Central memory CD4-positive, alpha-beta T cell (primary cell): ENCODE measurements around the gene SGTA.

ENCODE experiments used
- DNase-seq: peaks from one replicate; pipeline ENCODE4 v3.0.0; 2022

Gene SGTA

DNA sequence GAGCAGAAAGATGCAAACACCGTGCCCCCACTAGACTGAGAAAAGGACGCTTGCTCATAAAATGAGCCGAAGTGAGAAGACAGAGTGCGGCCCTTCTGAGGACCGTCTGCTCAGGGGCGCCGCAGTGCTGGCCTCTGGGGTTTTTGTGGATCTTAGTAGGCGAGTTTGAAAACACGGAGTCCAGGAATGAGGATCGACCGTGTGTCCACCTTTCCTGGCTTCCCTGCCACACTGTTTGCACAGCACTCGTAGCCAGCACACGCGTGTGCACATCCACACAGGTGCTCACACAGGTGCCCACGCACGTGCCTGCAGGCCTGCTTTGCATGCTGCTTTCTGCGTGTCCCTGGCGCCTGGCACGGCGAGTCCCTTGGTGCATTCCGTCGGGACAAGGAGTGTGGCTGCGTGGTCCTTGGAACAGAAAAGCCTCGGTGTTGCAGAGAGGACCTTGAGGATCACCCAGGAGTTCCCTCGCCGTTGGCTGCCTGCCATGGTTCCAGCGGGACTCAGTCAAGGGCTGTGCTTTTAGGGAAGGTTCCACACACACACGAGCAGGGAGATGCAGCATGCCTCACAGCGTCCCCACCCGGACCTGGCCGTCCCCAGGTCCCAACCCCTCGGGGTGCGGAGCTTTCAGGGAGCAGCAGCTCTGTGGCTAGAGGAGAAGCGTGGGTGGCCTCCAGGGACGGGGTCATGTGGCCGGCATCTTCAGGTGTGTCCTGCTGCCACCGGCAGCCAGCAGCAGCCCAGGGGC is 26.5 kb upstream of the SGTA start:
- DNase-seq = no peak

DNA sequence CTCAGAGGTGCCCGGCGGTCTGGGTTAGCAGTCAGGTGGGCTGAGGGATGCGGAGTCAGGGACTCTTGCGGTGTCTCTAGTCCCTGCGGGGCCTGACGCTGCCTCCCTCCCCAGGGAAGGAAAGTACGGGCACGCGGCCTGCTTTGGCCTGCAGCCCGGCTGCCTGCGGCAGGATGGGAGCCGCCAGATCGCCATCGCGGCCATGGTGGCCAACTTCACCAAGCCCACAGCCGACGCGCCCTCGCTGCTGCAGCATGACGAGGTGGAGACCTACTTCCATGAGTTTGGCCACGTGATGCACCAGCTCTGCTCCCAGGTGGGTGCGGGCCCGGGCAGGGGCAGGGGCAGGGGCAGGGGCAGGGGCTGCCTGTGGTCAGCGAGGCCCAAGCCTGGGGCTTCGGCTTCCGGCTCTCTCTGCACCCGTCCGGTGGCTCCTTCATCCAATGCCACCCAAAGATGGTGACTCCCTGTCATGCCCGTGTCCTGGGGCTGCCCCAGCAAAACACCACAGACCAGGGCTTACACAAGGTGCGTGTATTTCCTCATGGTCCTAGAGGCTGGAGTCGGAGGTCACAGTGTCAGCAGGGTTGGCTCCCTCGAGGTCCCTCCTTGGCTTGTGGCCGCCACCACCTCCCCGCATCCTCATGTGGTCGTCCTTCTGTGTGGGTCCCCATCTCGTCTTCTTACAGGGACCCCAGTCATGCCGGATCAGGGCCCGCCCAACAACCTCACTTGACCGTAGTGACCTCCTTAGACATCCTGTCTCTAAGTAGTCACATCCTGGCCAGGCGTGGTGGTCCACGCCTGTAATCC is 25.3 kb upstream of the SGTA start:
- DNase-seq = no peak

DNA sequence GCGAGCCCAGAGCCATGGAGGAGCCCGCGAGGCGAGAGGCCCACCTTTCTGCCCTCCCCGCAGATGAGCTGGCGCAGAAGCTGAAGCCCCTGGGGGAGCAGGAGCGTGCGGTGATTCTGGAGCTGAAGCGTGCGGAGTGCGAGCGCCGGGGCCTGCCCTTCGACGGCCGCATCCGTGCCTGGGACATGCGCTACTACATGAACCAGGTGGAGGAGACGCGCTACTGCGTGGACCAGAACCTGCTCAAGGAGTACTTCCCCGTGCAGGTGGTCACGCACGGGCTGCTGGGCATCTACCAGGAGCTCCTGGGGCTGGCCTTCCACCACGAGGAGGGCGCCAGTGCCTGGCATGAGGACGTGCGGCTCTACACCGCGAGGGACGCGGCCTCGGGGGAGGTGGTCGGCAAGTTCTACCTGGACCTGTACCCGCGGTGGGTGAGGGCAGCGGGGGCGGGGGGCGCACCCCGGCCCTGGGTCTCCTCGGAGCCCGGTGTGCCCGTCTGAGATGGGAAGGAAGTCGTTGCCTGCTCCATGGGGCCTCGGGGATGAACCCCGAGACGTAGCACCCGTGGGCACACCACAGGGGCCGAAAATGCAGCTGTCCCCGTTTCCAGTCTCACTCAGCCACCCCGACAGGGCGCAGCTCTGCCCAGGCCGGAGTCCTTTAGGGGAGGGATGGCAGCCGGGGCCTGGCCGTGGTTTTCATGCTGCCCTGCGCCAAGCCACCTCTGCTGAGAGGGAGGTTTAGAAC is 24.5 kb upstream of the SGTA start:
- DNase-seq = no peak

DNA sequence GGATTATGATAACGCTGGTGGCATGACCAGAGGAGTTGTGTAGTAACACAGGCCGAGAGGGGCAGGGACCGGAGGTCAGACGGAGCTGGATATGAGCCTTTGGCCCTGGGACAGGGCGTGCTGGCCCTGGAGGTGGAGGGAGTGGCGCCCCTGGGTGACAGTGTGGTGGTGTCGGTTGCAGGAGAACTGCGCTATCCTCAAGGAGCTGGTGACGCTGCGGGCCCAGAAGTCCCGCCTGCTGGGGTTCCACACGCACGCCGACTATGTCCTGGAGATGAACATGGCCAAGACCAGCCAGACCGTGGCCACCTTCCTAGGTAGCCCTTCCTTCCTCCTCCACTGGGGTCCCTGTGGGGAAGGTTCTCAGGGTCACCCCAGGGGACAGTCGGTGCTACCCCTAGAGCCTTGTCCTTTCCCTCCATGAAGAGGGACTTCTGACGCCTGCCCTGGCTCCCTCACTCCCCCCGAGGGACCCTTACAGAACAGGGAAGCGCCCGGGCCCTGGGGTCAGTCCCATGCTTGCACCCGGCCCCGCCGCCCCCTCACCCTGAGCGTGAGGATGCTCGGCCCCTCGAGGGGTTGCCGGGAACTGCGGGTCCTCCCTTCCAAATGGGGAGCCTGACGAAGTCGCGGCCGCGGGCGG is 23.8 kb upstream of the SGTA start:
- no peak for DNase-seq

DNA sequence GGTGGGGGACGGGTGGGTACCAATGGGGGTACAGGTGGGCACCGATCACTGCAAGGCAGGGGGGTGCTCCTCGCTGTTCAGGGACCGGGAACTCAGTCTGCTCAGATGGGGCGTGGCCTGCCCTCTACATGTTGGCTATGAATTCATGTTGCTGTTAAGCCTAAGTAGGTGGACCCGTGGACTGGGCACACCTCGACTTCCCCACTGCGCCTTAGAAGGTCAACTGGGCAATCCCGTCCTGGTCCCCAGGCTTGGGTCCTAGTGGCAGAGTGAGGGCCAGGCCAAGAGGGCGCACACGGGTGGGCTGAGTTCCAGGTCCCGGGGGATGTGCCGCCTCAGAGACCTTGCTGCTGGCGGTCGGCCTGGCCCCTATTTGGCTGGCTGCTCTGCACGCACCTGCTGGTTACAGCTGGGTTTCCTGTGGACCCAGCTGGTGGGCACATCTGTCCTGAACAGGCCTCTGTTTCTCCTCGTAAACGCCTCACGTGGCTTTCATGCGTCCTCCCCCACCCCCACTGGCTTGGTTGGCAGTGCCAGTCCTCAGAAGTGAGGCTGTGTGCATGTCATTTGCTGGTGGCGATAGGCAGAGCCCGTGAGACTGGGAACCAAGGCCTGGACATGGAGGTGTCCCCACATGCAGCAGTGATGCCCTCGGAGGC is 23.0 kb upstream of the SGTA start:
- DNase-seq = no peak

DNA sequence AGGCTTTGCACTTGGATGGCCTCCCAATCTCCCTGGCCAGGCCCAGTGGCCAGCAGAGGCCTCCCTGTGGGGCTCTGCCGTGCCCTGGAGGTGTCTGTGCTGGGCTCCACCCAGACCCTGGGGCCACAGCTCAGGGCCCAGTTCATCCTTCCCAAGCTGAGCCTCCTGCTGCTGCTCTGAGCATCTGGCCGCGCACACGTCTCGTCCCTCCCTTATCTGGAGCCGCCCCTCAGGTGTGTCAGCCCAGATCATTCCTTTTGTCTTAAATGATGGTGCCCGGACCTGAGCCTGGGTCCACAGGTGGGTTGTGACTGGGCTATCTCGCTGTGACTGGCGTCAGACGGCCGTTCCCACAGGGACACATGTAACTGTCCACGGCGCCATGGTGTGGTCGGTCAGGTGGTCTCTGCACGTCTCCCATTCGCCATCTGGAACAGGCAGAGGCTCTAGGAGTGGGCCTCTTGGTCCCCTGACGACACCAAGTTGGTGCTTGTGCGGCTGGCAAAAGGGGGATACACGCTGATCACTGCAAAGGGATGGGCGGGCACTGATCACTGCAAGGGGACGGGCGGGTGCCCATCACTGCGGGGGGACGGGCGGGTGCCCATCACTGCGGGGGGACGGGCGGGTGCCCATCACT is 22.3 kb upstream of the SGTA start:
- no peak for DNase-seq

DNA sequence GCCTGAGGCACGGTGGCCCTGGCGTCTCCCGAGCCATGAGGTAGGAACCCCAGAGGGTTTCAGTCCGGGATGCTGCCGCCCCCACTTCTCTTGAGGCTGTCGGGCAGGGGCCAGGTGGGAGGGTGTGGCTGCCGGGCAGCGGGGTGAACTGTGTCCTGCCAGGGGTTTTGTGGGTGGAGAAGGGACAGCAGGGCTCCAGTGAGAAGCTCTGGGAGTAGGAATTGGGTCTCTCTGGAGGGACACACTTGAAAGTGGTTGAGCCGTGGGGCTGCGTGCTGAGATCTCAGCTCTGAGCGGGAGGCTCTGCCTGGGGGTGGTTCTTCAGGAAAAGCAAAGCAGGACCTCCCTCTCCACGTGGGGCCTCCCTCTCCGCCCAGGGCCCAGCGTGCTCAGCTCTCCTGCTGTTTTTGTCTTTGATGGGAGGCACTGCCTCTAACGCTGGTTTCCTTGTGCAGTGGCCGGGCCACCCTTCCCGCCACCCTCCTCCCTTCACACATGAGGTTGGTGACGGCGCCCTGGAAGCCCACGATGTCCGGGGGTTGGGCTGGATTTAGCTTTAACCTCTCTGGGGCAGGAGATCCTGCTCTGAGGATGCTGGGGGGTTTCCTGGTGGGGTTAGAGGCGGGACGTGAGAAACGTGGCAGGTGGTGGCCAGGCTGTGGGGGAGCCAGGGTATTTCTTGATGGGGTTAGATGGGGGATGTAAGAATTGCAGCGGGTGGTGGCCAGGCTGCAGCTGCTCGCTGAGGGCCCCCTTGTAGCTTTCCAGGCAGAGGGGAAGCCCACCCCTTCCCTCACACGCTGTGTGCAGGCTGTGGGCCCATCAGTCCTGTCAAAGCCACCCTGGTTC is 21.3 kb upstream of the SGTA start:
- no peak for DNase-seq

DNA sequence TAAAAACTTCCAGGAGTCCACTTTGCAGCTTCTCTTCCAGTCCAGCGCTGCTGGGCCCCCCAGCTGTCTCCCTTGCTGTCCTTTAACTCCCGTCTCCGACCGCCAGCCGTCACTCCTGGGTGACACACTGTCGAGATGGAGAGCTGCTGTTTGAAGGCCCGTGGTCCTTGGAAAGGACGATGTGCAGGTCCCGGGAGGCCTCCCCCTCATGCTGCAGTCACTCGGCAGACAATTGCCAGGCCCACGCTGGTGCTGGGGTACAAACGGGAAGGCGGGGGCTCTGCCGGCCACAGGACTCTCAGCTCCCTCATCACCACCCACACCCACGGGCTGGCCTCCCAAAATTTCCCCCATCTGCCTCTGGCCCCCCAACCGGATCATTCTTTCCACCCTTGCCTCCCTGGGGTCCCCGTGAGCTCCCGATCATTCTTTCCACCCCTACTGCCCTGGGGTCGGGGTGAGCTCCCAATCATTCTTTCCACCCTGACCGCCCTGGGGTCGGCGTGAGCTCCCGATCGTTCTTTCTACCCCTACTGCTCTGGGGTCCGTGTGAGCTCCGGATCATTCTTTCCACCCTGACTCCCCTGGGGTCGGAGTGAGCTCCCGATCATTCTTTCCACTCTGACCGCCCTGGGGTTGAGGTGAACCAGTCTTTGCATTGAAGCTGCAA is 20.5 kb upstream of the SGTA start:
- no peak for DNase-seq

DNA sequence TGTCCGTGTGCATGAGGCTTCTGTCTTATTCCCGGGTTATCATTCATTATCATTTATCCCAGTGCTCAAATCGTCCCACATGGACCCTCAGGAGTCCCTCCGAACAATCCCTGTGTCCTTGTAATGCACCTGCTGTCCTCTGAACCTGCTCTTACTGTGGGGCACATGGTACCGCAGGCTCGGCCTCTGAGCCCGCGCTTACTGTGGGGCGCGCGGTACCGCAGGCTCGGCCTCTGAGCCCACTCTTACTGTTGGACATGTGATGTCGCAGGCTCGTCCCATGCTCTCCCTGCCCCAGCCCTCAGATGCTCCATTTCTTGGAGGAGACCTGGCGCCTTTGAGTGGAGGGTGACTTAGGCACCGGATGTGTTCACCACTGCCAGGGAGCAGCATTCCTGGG is 19.8 kb upstream of the SGTA start:
- no peak for DNase-seq

DNA sequence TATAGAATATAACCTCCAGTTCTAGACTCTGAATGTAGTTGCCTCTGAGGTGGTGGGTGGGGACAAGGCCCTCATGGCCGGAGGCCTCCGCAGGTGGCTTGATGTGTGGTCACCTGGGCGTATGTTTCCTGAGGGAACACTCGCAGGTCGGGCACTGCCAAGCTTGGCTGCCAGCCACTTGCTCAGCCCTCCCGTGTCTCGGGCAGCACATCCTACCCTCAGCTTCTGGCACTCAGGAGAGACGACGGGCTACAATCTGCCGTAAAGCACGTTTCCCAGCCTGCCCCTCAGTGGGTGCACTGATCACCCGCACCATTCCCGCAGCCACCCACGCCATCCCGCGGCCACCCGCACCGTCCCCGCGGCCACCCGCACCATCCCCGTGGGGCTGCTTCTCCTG is 17.4 kb upstream of the SGTA start:
- DNase-seq = no peak

DNA sequence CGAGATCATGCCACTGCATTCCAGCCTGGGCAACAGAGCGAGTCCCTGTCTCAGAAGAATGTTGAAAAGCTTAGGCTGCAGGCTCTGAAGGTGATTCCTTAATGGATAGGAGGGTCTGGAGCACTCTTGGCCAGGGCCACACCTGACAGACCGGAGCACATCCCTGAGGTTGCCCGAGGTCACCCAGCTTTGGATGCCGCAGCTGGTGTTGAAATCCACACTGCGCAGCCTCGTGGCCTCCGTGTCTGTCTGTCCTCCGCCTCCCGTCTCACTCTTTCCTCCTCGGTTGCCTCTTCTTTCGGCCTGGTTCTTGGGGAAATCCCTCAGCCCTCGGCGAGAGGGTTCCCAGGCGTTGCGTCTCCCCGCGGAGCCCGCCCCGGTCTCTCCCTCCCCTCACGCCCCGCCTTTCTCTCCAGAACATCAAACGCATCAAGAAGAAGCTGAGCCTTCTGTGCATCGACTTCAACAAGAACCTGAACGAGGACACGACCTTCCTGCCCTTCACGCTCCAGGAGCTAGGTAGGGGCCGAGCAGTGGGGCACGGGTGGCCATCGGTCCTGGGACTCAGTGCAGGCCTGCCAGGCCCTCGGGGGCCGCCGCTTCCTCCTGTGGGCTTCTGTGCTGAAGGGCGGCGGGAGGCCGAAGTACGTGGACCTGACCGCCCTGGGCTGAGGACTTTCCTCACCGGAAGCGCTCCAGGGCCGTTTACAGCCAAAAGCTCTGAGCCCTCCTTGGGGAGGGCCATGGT is 16.4 kb upstream of the SGTA start:
- no peak for DNase-seq

DNA sequence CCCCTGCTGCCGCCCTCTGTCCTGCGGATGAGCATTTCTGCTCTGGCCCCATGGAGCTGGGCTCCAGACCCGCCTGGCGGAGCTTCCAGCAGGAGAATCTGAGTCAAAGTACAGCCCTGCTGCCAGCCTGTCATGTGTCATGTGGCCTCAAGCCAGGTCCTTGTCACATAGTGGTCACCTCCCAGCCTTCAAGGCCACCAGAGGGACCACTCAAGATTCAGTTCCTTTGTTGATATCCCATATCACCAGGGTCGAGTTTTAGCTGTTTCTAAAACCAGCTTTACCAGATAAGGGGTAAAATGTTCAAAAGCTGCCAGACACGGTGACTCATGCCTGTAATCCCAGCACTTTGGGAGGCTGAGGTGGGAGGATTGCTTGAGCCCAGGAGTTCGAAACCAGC is 15.7 kb upstream of the SGTA start:
- DNase-seq = no peak

DNA sequence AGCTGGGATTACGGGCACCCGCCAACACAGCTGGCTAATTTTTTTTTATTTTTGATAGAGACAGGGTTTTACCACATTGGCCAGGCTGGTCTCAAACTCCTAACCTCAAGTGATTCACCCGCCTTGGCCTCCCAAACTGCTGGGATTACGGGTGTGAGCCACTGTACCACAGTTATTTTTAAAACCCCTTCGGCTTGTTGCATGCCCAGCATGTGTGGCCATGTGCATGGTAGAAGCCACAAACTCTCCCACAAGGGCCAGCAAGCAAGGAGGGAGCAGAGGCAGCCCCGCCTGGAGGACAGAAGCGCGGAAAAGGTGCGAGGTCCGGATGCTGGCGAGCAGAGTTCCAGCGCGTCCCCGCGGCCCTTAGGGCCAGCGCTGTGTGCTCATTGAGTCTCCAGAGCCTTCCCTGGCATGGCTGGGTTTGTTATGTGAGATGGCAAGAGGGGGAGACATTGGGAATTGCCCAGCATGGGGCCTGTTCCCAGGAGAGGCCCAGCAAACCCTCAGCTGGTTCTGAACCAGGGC is 15.1 kb upstream of the SGTA start:
- no peak for DNase-seq

DNA sequence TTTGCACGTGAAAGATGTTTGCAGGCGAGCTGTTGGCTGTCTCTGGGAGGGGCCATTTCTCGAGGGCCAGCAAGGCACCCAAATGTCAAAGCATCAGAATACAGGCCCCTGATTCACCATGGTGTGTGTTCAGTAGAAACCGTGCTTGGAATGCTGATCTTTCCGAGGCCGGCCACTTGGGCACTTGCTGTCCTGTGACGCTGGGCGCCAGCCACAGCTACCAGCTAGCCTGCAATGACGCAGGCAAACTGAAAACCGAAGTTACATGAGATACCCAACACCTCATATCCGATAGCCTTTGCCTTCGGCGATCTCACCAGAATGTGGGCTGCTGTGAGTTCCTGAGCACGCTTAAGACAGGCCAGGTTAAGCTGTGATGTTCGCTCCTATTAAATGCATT is 14.2 kb upstream of the SGTA start:
- no peak for DNase-seq

DNA sequence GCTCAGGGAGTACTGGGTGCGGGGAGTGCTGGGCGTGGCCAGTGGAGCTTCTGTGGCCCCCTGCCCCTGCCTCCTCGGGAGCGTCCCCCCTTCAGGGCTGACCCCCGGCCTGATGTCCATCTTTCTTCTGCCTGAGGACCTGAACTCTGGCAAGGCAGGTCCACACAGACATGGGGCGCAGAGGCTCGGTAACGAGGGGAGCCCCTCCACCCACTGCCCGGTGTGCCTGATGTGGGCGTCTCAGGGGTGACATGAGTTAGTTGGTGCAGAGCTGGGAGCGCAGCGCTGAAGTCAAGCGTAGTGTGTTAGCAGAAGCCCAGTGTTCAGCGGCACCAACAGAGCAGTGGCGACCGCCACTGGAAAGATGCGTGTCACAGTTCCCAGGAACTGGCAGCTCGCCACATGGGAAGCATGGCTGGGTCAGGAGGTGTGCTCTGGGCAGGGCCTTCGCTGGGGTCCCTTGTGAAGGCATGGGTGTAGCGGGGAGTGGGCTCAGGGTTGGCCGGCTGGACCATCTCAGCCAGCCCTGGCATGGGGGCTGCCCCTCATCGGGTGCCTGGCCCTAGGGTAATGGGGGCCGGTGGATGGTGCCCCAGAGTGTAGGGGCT is 13.7 kb upstream of the SGTA start:
- no peak for DNase-seq

DNA sequence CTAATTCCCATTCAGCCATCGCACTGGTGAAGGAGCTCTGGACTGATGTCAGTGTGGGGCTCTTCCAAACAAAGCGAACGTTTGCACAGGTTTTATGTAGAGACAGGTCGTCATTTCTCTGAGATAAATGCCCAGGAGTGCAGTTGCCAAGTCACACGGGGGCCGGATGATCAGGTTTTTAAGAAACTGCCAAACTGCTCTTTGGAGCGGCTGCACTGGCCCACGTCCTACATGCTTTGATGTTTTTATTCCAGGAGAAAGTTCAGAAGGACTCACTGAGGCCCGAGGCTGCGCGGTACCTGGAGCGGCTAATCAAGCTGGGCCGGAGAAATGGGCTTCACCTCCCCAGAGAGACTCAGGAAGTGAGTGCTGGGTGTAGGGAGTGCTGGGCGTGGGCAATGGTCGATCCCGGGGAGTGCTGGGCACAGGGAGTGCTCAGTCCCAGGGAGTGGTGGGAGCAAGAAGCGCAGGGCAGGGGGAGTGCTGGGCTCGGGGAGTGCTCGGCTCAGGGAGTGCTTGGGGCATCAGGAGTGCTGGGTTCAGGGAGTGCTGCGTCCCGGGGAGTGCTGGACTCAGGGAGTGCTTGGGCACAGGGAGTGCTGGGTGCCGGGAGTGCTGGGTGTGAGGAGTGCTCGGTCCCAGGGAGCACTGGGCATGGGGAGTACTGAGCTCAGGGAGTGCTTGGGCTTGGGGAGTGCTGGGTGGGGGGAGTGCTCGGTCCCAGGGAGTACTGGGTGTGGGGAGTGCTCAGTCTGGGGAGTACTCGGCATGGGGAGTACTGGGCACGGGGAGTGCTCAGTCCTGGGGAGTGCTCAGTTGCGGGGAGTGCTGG is 13.0 kb upstream of the SGTA start:
- DNase-seq = no peak

DNA sequence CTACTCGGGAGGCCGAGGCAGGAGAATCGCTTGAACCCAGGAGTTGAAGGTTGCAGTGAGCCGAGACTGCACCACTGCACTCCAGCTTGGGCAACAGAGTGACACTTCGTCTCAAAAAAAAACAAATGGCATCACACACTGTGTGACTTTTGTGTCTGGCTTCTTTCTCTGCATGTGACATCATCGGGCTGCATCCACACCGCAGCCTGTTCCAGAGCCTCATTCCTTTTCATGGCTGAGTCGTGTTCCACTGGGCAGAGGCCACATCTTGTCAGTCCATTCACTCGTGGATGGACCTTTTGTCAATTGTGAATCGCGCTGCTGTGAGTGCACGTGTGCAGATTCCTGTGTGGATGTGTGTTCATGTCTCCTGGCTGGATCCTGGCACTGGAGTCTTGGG is 10.5 kb upstream of the SGTA start:
- DNase-seq = no peak

DNA sequence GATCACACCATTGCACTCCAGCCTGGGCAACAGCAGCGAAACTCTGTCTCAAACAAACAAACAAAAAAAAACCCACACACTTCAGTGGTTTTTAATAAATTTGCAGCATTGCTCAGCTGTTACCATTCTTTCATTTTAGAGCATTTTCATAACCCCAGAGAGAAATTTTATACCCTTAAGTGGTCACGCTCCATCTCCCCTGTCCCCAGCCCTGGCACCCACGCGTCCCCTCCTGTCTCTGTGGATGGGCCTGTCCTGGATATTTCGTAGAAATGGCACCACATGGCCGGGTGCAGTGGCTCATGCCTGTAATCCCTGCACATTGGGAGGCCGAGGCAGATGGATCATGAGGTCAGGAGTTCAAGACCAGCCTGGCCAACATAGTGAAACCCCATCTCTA is 10.1 kb upstream of the SGTA start:
- no peak for DNase-seq
